Spinal cord (tissue), 10 donors: Measurements from ENCODE around the gene IQSEC3. TPM values are rescaled to one million over a fixed set of nuclear protein-coding genes. Genes with fewer than 3 reads are reported as not detected.

ENCODE experiments used
- DNase-seq, 6 donors: peaks; one replicate each; pipeline versions ENCODE4 v3.0.0 to v3.0.0-alpha.2; 2013 to 2015; ENCODE audit warnings: low spot score in 6 of 6, low read depth in 4 of 6
- H3K27ac ChIP-seq: one replicate; pipeline ENCODE4 v1.5.1; 2013; ENCODE audit warnings: low read depth, low read length, control low read depth
- H3K27me3 ChIP-seq: one replicate; pipeline ENCODE4 v1.6.1; 2013; ENCODE audit warnings: low read length; ENCODE audit not compliant: control insufficient read depth, insufficient read depth
- H3K36me3 ChIP-seq: one replicate; pipeline ENCODE4 v1.6.1; 2013; ENCODE audit warnings: low read length; ENCODE audit not compliant: control insufficient read depth, insufficient read depth
- H3K4me1 ChIP-seq: one replicate; pipeline ENCODE4 v1.6.1; 2013; ENCODE audit warnings: low read length; ENCODE audit not compliant: control insufficient read depth, insufficient read depth
- H3K4me3 ChIP-seq: one replicate; pipeline ENCODE4 v1.5.1; 2013; ENCODE audit warnings: low read depth, low read length, control low read depth
- H3K9me3 ChIP-seq: one replicate; pipeline ENCODE4 v1.6.1; 2013; ENCODE audit warnings: low read length; ENCODE audit not compliant: control insufficient read depth, insufficient read depth
- WGBS: methylation state at CpG from one replicate; pipeline ENCODE4 v1.1.5; 2013; ENCODE audit warnings: missing lambda C conversion rate; ENCODE audit not compliant: insufficient coverage; 5-methylcytosine and 5-hydroxymethylcytosine counted together
- polyA plus RNA-seq, 2 donors: library from polyadenylated mRNA; unstranded; fragments of 120-200 nt; gene quantifications; one replicate each; pipeline ENCODE4 v1.2.1, GENCODE V29; 2013; ENCODE audit not compliant: insufficient read length in 2 of 2
- total RNA-seq, 2 donors: library from RNA; depleted of rRNA in 1 of 2; stranded (reverse); fragments of 120-200 nt in 1 of 2; fragments of >200 nt in 1 of 2; gene quantifications; one replicate each; pipeline versions ENCODE4 v1.2.3 to v1.2.4, GENCODE V29; 2013 to 2014
- donor health status: healthy.

The IQSEC3 gene
- total and polyA plus RNA-seq, 4 donors, result 7.8 to 65.3 (median 39.0) TPM

GRCh38 chr12:117311-117710 lies 50.7 kb downstream of the IQSEC3 start:
- H3K4me1 ChIP-seq, result peaks cover 5% of the 10 kb centered on the region
- H3K27ac ChIP-seq, result no peak overlapping the region
- no peak for DNase-seq
- peaks cover 8% of the 10 kb centered on the region for H3K36me3 ChIP-seq
- H3K9me3 ChIP-seq, result no peaks in the 10 kb centered on the region
- H3K4me3 ChIP-seq, result no peak overlapping the region
- H3K27me3 ChIP-seq, result no peaks in the 10 kb centered on the region
- 95% methylated on average over 5 of the region's 7 CpGs for WGBS

GRCh38 chr12:117816-118345 lies 51.3 kb downstream of the IQSEC3 start:
- DNase-seq, result no peak
- no peak overlapping the region for H3K27ac ChIP-seq
- WGBS, result 72% methylated on average over 7 of the region's 8 CpGs
- no peak overlapping the region for H3K4me3 ChIP-seq
- H3K27me3 ChIP-seq, result no peaks in the 10 kb centered on the region
- H3K36me3 ChIP-seq, result peaks cover 8% of the 10 kb centered on the region
- H3K9me3 ChIP-seq, result no peaks in the 10 kb centered on the region
- peaks cover 5% of the 10 kb centered on the region for H3K4me1 ChIP-seq

- DNase-seq, result no peak
- Histone ChIP-seq H3K27ac (no peak overlapping the region), H3K4me1 (peaks cover 5% of the 10 kb centered on the region), H3K27me3 (no peaks in the 10 kb centered on the region), H3K9me3 (no peaks in the 10 kb centered on the region), H3K36me3 (peaks cover 8% of the 10 kb centered on the region), H3K4me3 (no peak overlapping the region)
- WGBS, result 57% methylated on average over 4 of the region's 4 CpGs
Measured at GRCh38 chr12:118591-118990, 52.0 kb downstream of the IQSEC3 start.

GRCh38 chr12:120951-121350 lies 54.4 kb downstream of the IQSEC3 start:
- peaks cover 11% of the 10 kb centered on the region for H3K36me3 ChIP-seq
- 71% methylated on average over 6 of the region's 6 CpGs for WGBS
- H3K27ac ChIP-seq, result no peak overlapping the region
- no peaks in the 10 kb centered on the region for H3K27me3 ChIP-seq
- H3K4me1 ChIP-seq, result peaks cover 5% of the 10 kb centered on the region
- no peaks in the 10 kb centered on the region for H3K9me3 ChIP-seq
- no peak for DNase-seq
- no peak overlapping the region for H3K4me3 ChIP-seq

GRCh38 chr12:121647-122046 lies 55.1 kb downstream of the IQSEC3 start:
- WGBS, result 89% methylated on average over 10 of the region's 11 CpGs
- no peak overlapping the region for H3K27ac ChIP-seq

GRCh38 chr12:125075-125474 lies 58.5 kb downstream of the IQSEC3 start:
- Histone ChIP-seq H3K27me3 (no peaks in the 10 kb centered on the region), H3K4me3 (no peak overlapping the region), H3K36me3 (peaks cover 4% of the 10 kb centered on the region), H3K27ac (no peak overlapping the region), H3K9me3 (no peaks in the 10 kb centered on the region), H3K4me1 (no peaks in the 10 kb centered on the region)
- no peak for DNase-seq
- WGBS, result 91% methylated on average over 5 of the region's 7 CpGs

More at GRCh38 chr12:121647-122046, 55.1 kb downstream of the IQSEC3 start:
- DNase-seq, result no peak
- H3K4me1 ChIP-seq, result peaks cover 5% of the 10 kb centered on the region
- no peaks in the 10 kb centered on the region for H3K9me3 ChIP-seq
- H3K27me3 ChIP-seq, result no peaks in the 10 kb centered on the region
- H3K4me3 ChIP-seq, result no peak overlapping the region
- H3K36me3 ChIP-seq, result peaks cover 12% of the 10 kb centered on the region

- no peaks in the 10 kb centered on the region for H3K9me3 ChIP-seq
Measured at GRCh38 chr12:125566-125965, 59.0 kb downstream of the IQSEC3 start.

GRCh38 chr12:128079-128478 lies 61.5 kb downstream of the IQSEC3 start:
- WGBS, result 88% methylated on average over 3 of the region's 5 CpGs
- H3K36me3 ChIP-seq, result peaks cover 12% of the 10 kb centered on the region
- H3K9me3 ChIP-seq, result no peaks in the 10 kb centered on the region
- DNase-seq, result no peak
- H3K27ac ChIP-seq, result no peak overlapping the region
- peaks cover 14% of the 10 kb centered on the region for H3K4me1 ChIP-seq
- no peaks in the 10 kb centered on the region for H3K27me3 ChIP-seq
- no peak overlapping the region for H3K4me3 ChIP-seq

More at GRCh38 chr12:125566-125965, 59.0 kb downstream of the IQSEC3 start:
- H3K4me1 ChIP-seq, result peaks cover 3% of the 10 kb centered on the region
- H3K36me3 ChIP-seq, result peaks cover 7% of the 10 kb centered on the region
- 65% methylated on average over 21 of the region's 23 CpGs for WGBS
- DNase-seq, result no peak
- H3K27me3 ChIP-seq, result no peaks in the 10 kb centered on the region
- H3K27ac ChIP-seq, result no peak overlapping the region
- no peak overlapping the region for H3K4me3 ChIP-seq

GRCh38 chr12:129001-129400 lies 62.4 kb downstream of the IQSEC3 start:
- H3K27me3 ChIP-seq, result no peaks in the 10 kb centered on the region
- peaks cover 14% of the 10 kb centered on the region for H3K4me1 ChIP-seq
- peaks cover 12% of the 10 kb centered on the region for H3K36me3 ChIP-seq
- H3K9me3 ChIP-seq, result no peaks in the 10 kb centered on the region
- WGBS, result 82% methylated on average over 10 of the region's 10 CpGs
- H3K4me3 ChIP-seq, result no peak overlapping the region
- no peak overlapping the region for H3K27ac ChIP-seq
- no peak for DNase-seq

GRCh38 chr12:130519-130918 lies 64.0 kb downstream of the IQSEC3 start:
- no peaks in the 10 kb centered on the region for H3K9me3 ChIP-seq
- peaks cover 14% of the 10 kb centered on the region for H3K4me1 ChIP-seq
- no peaks in the 10 kb centered on the region for H3K27me3 ChIP-seq
- no peak for DNase-seq
- 85% methylated on average over 5 of the region's 5 CpGs for WGBS
- peaks cover 12% of the 10 kb centered on the region for H3K36me3 ChIP-seq
- no peak overlapping the region for H3K27ac ChIP-seq
- no peak overlapping the region for H3K4me3 ChIP-seq
